Activated naive CD8-positive, alpha-beta T cell treated with anti-CD3 and anti-CD28 coated beads, Interleukin-2, amount 50 U/mL, for 24 hours (primary cell): ENCODE data around the gene ACIN1.

Source experiments
- ATAC-seq: fragments of 150-1000 bp; cut with Tn5 transposase; one replicate; pipeline ENCODE4 v1.10.0; 2021
- DNase-seq: peaks from one replicate; pipeline ENCODE4 v3.0.0; 2021
- H3K27ac Mint-ChIP-seq: one replicate; pipeline ENCODE4 v1.8.0; 2021; ENCODE audit warnings: mild to moderate bottlenecking, mixed read lengths
- H3K27me3 Mint-ChIP-seq: one replicate; pipeline ENCODE4 v1.8.0; 2021; ENCODE audit warnings: mixed read lengths
- H3K36me3 Mint-ChIP-seq: one replicate; pipeline ENCODE4 v1.8.0; 2021; ENCODE audit warnings: low read depth, mixed read lengths
- H3K4me1 Mint-ChIP-seq: one replicate; pipeline ENCODE4 v1.8.0; 2021; ENCODE audit warnings: mixed read lengths
- H3K4me3 Mint-ChIP-seq: one replicate; pipeline ENCODE4 v1.8.0; 2021; ENCODE audit warnings: mild to moderate bottlenecking, moderate library complexity, mixed read lengths
- H3K9me3 Mint-ChIP-seq: one replicate; pipeline ENCODE4 v1.8.0; 2021; ENCODE audit warnings: mixed read lengths

Gene ACIN1

GRCh38 chr14:23129759-23130316, 34.9 kb upstream of the ACIN1 start:
- Mint-ChIP-seq H3K27me3 (no peaks in the 10 kb centered on the region), H3K4me1 (no peaks in the 10 kb centered on the region), H3K36me3 (no peaks in the 10 kb centered on the region), H3K4me3 (no peak overlapping the region), H3K27ac (no peak overlapping the region), H3K9me3 (no peaks in the 10 kb centered on the region)
- no peak for DNase-seq
- ATAC-seq: no peak

DNA sequence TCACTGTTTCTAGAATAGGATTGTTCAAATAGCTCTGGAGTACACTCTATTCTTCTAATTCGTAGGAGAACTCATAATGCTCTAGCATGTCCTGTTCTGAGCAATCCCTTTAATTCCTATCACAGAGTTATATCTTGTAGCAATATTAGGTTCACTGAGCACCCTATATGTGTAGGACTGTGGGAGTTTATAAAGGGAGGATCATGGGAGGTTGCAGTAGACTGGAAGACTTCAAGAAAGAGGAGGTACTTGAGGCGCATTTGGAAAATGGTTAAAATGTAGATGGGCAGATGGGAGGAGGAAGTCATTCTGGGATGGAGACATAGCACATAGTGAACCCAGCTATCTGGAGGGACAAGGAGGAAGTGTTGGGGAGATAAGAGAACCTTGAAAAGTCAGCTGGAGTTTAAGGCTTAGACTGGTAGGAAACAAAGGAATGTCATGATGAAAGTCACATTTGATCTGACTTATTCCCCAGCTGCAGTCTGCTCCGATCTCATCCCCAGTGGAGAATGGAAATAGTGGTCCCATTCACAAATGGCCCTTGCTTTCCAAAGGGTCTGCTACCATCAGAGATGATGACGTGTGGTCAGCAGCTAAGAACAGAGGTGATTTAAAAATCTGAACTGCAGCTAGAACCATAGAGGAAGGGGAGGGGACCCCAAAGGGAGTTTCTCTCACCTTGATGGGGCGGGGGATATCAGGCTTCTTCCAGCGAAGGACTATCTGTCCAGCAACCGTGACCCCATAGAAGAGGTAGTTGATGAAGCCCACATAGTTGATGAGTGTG, 34.2 kb upstream of the ACIN1 start:
- no peak for DNase-seq
- no peak for ATAC-seq
- Mint-ChIP-seq H3K36me3 (no peaks in the 10 kb centered on the region), H3K27ac (no peak overlapping the region), H3K4me3 (no peak overlapping the region), H3K27me3 (no peaks in the 10 kb centered on the region), H3K9me3 (no peaks in the 10 kb centered on the region), H3K4me1 (no peaks in the 10 kb centered on the region)

DNA sequence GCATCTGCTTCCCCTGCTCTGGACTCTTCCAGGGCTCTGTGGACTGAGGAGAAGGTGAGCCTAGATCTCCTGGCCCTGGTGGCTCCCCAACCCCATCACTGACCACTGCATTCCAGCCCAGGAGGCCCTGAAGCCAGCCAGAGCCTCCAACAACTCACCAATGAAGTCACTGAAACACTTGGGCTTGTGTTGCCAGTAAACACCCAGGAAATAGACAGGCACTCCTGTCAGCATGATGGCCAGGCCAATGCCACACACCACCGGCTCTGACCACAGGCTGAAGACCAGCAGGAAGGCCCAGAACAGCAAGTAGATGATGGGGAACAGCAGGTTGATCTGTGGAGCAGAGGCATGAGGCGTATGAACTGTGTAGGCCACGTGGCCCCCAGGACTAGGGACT, 32.9 kb upstream of the ACIN1 start:
- no peaks in the 10 kb centered on the region for H3K4me1 Mint-ChIP-seq
- DNase-seq: no peak

DNA sequence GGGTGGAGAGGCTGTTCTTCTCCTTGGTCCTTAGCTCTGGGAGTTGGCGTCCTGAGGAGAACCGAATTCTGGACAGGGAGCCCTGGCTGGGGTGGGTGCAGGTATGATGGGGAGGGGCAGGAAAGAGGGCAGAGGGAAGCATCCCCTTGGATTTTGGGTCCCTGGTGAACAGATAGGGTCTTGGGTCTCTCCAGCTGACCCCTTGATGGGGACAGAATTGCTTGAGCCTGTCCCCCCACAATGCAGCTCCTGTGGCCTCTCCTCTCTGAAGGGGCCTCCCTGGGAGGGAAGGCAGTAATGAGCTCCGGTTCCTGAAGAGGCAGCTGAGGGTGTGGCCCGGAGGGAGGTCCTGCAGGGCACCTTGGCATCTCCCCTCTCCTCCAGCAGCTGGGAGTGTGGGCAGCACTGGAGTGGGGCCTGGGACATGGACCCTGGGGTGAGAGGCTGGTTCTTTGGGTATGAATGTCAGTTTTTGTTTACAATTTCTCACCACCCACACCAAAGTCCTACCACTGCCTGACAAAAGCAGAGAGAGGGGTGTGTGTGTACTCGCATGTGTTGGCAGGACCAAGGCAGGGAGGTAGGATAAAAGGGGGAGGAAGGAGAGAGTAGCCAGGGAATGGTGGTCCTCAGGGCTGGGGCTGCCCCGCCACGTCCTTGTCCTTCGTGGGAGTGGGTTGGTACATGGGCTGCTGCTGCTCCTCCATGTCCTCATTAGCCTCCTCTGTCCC, 31.8 kb upstream of the ACIN1 start:
- DNase-seq (no peak), ATAC-seq (no peak)
- Mint-ChIP-seq H3K27me3 (no peaks in the 10 kb centered on the region), H3K4me3 (no peak overlapping the region), H3K9me3 (no peaks in the 10 kb centered on the region), H3K36me3 (no peaks in the 10 kb centered on the region), H3K4me1 (no peaks in the 10 kb centered on the region), H3K27ac (no peak overlapping the region)

More for the DNA sequence above, 32.9 kb upstream of the ACIN1 start:
- H3K4me3 Mint-ChIP-seq: no peak overlapping the region
- H3K9me3 Mint-ChIP-seq: no peaks in the 10 kb centered on the region
- no peak overlapping the region for H3K27ac Mint-ChIP-seq
- no peaks in the 10 kb centered on the region for H3K27me3 Mint-ChIP-seq
- no peak for ATAC-seq
- H3K36me3 Mint-ChIP-seq: no peaks in the 10 kb centered on the region

DNA sequence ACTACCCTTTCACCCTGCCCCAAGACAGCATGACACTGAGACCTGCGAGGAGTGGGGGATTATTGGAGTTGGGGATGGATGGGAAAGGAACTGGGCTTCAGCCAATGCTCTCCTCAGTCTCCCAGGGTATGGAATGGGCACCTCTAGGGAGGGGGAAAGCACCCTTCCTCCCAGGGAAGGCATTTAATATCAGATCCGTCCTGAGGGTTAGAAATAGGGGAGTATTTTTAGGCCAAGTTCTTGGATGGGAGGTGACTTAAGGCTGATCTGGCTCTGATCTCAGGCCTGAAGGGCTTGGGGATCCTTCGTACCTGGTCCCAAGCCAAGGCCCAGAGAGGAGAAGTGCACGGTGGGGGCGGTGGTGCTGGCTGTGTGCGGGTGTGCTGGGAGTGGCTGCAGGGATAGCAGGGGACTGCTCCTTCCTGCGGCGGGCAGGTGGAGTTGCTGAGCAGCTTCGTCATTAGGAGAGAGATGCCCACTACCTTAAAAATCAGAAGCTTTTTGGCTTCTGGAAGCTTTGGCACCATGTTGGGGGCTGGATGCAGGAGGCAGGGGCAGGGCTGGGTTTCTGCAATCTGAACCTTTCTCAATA, 31.1 kb upstream of the ACIN1 start:
- ATAC-seq (no peak), DNase-seq (no peak)
- peaks cover 6% of the 10 kb centered on the region for H3K4me1 Mint-ChIP-seq
- no peaks in the 10 kb centered on the region for H3K36me3 Mint-ChIP-seq
- H3K27ac Mint-ChIP-seq: no peak overlapping the region
- no peaks in the 10 kb centered on the region for H3K27me3 Mint-ChIP-seq
- H3K4me3 Mint-ChIP-seq: no peak overlapping the region
- H3K9me3 Mint-ChIP-seq: no peaks in the 10 kb centered on the region

- H3K36me3 Mint-ChIP-seq: no peaks in the 10 kb centered on the region
- no peaks in the 10 kb centered on the region for H3K27me3 Mint-ChIP-seq
- no peak overlapping the region for H3K27ac Mint-ChIP-seq
- H3K4me3 Mint-ChIP-seq: no peak overlapping the region
- peaks cover 16% of the 10 kb centered on the region for H3K4me1 Mint-ChIP-seq
- ATAC-seq: no peak
- H3K9me3 Mint-ChIP-seq: no peaks in the 10 kb centered on the region
- DNase-seq: no peak
Measured at GRCh38 chr14:23125011-23125410, 30.1 kb upstream of the ACIN1 start.

DNA sequence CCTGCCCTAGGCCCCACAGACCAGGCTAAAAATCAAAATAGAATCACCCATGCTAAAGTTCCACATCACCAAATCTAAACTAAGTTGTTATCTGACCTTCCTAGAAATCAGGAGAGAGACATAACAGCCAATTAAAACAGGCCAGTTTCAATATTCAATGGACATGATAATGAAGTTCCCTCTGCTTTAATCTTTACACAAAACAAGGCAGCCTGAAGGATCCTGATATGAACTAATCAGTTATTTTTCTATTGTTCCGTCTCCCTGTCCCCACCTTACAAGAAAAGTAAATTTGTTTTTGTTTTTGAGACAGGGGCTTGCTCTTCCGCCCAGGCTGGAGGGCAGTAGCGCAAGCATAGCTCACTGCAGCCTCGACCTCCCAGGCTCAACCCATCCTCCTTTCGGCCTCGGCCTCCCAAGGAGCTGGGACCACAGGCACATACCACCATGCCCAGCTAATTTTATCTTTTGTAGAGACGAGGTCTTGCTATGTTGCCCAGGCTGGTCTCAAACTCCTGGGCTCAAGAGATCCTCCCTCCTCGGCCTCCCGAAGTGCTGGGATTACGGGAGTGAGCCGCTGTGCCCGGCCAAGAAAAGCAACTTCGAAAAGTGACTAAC, 29.5 kb upstream of the ACIN1 start:
- no peak overlapping the region for H3K4me3 Mint-ChIP-seq

GRCh38 chr14:23123419-23123818, 28.5 kb upstream of the ACIN1 start:
- no peak overlapping the region for H3K27ac Mint-ChIP-seq

More for the DNA sequence above, 29.5 kb upstream of the ACIN1 start:
- Mint-ChIP-seq H3K36me3 (no peaks in the 10 kb centered on the region), H3K4me1 (peaks cover 20% of the 10 kb centered on the region), H3K27me3 (no peaks in the 10 kb centered on the region), H3K27ac (no peak overlapping the region), H3K9me3 (no peaks in the 10 kb centered on the region)
- ATAC-seq: no peak
- DNase-seq: no peak

DNA sequence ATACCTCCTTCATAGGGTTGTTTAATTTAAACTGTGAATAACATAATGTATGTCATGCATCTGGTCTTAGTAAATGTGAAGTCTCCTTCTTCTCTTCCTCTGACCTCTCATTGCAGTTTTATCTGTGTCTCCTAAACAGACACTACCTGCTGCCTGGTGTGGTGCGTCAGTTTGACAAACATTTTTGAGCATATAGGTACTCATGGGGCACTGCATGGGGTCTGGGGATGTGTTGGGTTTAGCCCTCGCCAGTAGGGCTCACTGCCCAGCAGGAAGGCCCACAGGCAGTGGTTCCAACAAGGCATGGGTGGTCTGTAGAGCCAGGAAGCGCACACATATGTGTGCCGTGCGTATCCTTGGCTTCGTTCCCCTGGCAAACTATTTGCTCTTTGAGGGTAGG, 27.1 kb upstream of the ACIN1 start:
- ATAC-seq (no peak), DNase-seq (no peak)
- H3K36me3 Mint-ChIP-seq: no peaks in the 10 kb centered on the region
- H3K27ac Mint-ChIP-seq: no peak overlapping the region
- H3K9me3 Mint-ChIP-seq: no peaks in the 10 kb centered on the region
- peaks cover 32% of the 10 kb centered on the region for H3K4me1 Mint-ChIP-seq
- H3K27me3 Mint-ChIP-seq: no peaks in the 10 kb centered on the region
- H3K4me3 Mint-ChIP-seq: no peak overlapping the region

More at GRCh38 chr14:23123419-23123818, 28.5 kb upstream of the ACIN1 start:
- no peaks in the 10 kb centered on the region for H3K27me3 Mint-ChIP-seq
- no peak overlapping the region for H3K4me3 Mint-ChIP-seq
- H3K4me1 Mint-ChIP-seq: peaks cover 27% of the 10 kb centered on the region
- DNase-seq (no peak), ATAC-seq (no peak)
- no peaks in the 10 kb centered on the region for H3K36me3 Mint-ChIP-seq
- no peaks in the 10 kb centered on the region for H3K9me3 Mint-ChIP-seq

DNA sequence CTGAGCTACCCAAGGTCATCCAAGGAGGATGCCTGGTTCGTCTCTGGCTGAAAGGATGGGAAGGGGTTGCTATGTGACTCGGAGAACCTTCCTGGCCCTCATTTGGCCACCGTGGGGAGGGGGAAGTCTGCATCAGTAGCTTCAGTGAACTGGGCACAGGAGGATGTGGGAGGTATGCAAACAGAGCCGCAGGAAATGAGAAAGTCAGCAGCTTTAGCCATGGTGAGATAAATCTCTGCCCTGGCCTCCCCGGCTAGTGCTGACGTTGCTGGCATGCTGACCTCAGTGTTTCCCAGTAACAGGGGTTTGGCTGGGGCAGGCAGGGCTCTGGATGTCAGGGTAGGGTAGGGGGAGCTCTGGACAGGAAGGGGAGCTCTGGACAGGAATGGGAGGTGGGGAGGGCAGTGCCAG, 26.4 kb upstream of the ACIN1 start:
- no peak for DNase-seq
- Mint-ChIP-seq H3K4me1 (peaks cover 32% of the 10 kb centered on the region), H3K27me3 (no peaks in the 10 kb centered on the region), H3K9me3 (no peaks in the 10 kb centered on the region), H3K27ac (peak overlapping the region; percentile 56), H3K4me3 (peak overlapping the region; percentile 46), H3K36me3 (no peaks in the 10 kb centered on the region)
- no peak for ATAC-seq

DNA sequence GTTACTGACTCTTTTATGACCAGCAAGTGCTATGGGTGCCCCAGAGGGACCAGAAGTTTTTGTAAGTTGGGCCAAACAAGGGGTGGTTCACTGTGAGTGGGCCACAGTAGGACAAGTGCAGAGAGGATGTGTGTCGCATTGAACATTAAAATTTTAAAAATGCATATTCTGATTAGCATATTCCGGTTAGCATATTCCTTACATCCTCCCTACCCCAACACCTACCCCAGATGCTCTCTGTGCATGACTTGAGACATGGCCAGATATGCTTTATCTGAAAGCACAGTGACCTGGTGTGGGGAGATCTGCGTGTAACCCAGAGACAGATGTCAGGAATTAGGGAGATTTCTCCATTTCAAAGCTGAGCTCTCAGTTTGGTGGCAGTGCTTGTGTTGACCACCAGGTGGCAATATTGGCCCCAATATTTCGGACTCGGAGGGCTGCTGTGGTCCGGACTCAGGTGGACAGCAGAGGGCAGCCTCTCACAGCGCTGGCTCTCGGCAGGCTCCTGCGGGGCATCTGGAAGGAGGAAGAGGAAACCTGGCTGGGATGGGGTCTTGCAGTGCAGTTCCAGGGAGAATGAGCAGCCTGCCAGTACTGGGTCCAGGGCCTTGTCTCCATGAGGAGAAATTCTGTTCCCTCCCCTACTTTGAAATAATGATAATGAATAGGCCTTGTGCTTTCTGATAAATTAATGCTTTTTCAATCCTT, 25.8 kb upstream of the ACIN1 start:
- peak; percentile 87 for DNase-seq
- H3K9me3 Mint-ChIP-seq: no peaks in the 10 kb centered on the region
- no peaks in the 10 kb centered on the region for H3K36me3 Mint-ChIP-seq
- peak overlapping the region; percentile 56 for H3K27ac Mint-ChIP-seq
- H3K4me3 Mint-ChIP-seq: peak overlapping the region; percentile 46
- H3K27me3 Mint-ChIP-seq: no peaks in the 10 kb centered on the region
- H3K4me1 Mint-ChIP-seq: peaks cover 32% of the 10 kb centered on the region
- peak; percentile 83 for ATAC-seq

DNA sequence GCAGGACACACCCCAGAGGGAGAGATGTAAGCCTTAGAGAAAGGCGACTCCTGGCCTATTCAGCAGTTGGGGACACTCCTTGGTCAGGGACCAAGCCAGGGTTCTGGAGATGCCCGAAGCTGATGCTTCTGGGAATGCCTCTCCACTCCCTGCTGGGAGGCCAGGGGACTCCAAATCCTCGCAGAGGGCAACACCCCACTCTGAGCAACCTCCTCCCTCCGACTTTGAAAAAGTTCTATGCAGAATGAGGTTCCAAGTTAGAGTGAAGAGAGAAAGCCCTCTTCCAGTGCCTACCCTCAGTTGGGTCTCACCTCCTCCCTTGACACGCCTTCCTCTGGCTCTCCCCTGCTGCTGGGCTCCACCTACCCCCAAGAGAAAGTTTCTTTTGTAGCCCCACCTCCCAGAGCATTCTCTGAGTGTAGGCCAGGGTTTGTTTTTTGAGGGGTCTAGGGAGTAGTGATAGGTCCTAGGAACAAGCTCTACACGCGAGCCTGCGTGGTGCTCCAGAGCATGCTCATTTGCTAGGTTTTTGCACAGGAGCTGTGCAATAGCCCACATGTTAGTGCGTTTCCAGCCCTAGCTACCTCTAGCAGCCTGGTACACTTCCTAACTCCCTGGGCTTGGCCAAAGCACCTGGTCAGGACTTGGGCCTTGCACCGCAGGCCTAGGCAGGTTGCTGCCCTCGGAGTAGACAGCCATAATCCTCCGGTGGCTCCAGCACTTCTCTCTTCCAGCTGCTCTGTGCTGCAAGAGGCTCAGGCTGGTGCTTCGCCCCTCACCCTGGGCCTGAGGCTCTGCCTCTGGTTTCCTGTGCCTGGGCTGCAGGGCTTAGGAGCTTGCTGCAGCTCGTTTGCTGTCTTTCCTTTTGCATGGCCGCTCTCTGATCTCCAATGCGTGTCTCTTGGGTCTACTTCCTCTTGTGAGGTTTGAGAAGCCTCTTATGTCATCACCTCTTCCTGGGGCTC, 24.7 kb upstream of the ACIN1 start:
- DNase-seq (peak; percentile 27), ATAC-seq (no peak)
- peak overlapping the region; percentile 47 for H3K4me3 Mint-ChIP-seq
- peak overlapping the region; percentile 70 for H3K27ac Mint-ChIP-seq
- H3K36me3 Mint-ChIP-seq: no peaks in the 10 kb centered on the region
- H3K4me1 Mint-ChIP-seq: peaks cover 35% of the 10 kb centered on the region
- no peaks in the 10 kb centered on the region for H3K9me3 Mint-ChIP-seq
- H3K27me3 Mint-ChIP-seq: peaks cover 3% of the 10 kb centered on the region
